Measurements from ENCODE around the gene NEURL3.
"Not testable (repeated sequence)": the region's sequence is repeated elsewhere in the genome, so short reads cannot be mapped to it uniquely, and the experiment has no call there.

Gene NEURL3

DNA sequence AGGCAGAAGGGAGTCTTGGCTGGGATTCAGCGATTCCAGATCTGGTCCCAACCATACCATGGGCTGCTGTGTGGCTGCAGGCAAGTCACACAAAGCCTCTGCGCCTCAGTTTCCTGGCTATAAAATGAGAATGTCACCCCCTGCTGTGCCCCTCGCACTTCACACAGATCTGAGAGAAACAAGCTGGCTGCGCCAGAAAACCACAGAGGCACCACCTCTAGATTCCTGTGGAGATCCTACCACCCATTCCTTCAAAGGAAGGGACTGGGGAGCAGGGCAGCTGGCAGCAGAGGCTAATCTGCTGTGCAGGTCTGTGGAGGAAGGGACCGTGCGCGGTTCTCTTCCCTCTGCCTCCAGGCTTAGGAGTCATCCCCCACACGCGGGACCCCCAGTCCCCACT, 19.8 kb downstream of the NEURL3 start:
- DNase-seq (ENCODE audit: low read depth in 2 of 2) = no peak

DNA sequence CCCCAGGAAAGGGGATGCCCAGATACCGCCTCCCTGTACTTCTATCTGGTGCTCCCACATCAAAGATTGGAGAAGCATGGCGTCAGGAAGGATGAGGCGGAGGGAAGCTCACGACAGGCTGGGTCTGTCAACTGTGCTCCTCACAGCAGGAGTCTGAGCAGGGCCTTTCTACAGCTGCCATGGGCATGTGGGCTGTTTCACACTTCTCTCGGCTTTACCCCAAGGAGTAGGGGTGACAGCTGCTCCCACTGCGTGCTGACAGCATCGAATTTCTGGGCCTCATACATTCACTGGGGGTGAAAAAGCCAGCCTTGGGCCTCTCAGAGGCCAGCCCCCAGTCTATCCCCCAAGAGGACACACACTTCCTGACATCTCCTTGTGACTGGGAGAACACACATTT, 21.1 kb downstream of the NEURL3 start:
- DNase-seq (ENCODE audit: low read depth in 2 of 2) = no peak

DNA sequence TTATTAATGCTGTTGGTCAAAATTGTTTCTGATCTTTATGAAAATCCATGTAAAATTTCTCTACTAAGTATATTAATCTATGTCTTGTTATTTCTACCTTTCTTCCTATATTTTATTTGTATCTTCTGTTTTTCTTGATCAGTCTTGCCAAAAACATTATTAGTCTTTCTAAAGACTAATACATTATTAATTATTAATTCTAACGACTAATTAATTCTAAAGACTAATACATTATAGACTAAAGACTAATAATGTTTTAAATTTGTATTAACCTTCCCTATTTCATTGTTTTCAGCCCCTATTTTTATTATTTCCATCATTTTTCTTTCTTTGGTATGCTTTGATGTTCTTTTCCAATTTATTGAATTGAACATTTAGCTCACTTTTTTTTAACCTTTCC, 27.7 kb downstream of the NEURL3 start:
- DNase-seq (ENCODE audit: low read depth in 2 of 2) = no peak

DNA sequence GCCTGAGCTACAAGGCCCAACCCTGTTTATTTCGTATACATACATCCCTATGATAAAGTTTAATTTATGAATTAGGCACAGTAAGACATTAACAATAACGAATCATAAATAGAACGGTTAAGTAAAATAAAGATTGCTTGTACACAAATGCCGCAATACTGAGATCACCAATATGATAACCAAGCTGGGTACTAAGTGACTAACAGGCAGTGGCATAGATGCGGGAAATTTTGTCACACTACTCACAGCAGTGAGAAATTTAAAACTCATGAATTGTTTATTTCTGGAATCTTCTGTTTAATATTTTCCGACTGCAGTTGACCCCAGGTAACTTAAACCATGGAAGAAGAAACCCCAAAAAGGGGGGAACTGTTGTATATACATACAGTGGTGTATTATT, 33.4 kb downstream of the NEURL3 start:
- DNase-seq (ENCODE audit: low read depth in 2 of 2) = no peak

DNA sequence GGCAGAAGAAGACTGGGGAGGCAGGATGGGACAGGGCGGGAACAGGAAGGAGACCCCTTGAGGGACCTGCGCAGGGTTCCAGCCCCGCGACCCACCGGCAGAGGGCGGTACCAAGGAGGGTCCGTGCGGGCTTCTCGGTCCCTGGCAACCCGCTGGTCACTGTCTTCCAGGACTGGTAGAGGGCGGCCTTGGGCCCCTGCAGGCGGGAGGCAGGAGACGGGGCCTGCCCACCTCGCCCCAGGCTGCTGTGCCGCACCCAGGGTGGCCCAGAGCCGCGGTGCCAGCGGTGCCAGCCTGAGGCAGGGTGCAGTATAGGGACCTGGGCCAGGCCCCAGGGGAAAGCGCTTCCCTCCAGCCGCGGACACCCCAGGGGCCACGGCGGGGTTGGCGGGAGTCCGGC, 34.5 kb downstream of the NEURL3 start:
- DNase-seq (ENCODE audit: low read depth in 2 of 2) = peak; percentile 36 to 65

DNA sequence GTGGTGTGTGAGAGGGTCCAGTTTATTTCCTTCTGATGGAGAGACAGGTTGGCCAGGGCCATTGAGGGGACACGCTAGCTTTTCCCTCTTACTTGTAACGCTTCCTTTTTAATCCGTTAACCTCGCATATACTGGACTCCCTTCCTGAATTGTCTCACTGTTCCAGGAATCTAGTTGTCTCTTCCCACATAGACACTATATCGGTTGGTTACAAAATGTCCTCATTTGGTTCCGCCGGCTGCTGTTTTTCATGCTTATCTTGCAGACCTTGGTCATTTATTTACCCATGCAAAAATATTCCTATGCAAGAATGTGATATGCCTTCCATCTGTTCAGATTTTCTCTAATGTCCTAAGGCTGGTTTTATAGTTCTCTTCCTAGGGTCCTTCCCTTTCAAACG, 35.0 kb downstream of the NEURL3 start:
- no peak for DNase-seq (ENCODE audit: low read depth in 2 of 2)

DNA sequence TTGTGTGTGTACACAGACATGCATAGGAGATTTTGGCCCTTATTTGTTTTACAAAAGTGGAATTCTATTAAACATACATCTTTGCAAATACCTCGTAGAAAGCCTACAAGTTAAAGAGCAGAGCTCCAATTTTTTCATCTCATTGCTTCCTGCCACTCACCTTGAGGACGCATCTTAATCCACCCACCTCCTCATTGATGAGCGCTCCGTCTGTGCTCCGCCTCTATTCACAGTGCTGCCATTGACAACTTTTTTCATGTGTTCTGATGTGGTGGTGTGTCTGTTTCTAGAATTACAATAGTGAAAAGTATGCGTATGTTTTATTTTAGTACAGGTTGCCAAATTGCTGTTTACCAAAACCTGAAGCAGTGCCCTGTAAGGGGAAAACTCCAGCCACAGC, 36.3 kb downstream of the NEURL3 start:
- no peak for DNase-seq (ENCODE audit: low read depth in 2 of 2)

DNA sequence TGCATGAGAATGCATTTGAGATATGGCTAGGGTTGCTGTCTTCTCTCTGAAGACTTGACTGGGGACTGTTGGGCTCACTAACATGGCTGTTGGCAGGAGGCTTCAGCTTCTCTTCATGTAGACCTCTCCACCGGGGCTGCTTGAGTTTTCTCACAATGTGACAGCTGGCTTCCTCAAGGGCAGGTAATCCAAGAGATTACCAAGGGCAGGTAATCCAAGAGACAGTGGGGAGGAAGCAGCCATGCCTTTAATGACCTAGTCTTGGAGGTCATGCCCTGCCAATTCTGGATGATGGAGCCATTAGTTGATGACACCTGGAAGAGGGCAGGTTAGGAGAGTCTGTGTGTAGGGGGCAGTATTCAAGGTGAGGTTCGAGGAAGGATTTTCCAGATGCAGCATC, 40.5 kb downstream of the NEURL3 start:
- no peak for DNase-seq (ENCODE audit: low read depth in 2 of 2)

DNA sequence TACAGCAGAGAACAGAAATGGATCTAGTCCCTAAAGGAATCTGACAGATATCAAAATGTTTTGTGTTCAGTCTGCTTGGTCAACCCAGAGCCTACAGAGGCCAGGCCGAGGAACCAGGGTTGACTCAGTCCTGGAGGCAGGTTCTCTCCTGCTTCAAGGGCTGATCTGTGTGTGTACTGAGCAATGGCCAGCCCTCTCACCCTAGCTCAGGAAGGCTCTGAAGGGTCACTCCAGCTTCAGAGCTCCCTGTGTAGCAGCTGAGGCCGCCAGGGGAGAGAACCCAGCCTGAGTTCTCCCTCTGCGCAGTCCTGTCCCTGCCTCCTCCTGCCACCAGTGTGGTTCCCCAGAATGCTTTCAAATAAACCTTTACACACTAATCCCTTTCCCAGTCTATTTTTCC, 41.1 kb downstream of the NEURL3 start:
- no peak for DNase-seq (ENCODE audit: low read depth in 2 of 2)

DNA sequence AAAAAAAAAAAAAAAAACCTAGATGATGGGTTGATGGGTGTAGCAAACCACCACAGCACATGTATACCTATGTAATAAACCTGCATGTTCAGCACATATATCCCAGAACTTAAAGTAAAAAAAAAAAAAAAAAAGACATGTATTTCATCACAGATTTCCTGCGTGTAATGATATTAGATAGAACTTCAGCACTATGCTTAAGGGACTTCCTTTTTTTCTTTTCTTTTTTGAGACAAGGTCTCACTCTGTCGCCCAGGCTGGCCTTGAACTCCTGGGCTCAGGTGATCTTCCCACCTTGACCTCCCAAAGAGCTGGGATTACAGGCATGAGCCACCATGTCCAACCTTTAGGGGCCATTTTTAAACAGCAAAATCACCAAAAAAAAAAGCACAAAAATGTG, 42.0 kb downstream of the NEURL3 start:
- no peak for DNase-seq (ENCODE audit: low read depth in 2 of 2)

DNA sequence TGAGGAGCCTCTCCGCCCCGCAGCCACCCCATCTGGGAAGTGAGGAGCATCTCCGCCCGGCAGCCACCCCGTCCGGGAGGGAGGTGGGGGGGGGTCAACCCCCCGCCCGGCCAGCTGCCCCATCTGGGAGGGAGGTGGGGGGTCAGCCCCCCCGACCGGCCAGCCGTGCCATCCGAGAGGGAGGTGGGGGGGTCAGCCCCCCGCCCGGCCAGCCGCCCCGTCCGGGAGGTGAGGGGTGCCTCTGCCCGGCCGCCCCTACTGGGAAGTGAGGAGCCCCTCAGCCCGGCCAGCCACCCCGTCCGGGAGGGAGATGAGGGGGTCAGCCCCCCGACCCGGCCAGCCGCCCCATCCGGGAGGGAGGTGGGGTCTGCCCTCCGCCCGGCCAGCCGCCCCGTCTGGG, 43.5 kb downstream of the NEURL3 start:
- not testable (repeated sequence) for DNase-seq (ENCODE audit: low read depth in 2 of 2)

DNA sequence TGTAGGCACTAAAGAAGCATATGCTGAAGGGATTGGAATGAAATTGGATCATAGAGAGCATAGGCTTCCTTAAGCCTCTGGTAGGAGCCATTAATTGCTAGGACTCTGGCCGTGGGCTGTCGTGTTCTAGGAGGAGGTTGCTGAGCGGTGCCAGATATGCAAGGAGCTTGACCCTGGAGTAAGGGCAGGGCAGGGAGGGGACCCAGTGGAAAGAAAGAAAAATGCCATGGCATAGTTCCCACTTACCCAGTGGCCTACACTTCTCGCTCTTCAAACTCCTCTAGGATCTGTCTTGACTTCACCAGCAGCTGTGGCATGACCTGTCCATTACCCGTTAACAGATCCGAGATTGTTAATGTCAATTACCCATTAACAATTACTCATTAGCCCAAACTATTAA, 53.1 kb downstream of the NEURL3 start:
- DNase-seq (ENCODE audit: low read depth in 2 of 2) = no peak

DNA sequence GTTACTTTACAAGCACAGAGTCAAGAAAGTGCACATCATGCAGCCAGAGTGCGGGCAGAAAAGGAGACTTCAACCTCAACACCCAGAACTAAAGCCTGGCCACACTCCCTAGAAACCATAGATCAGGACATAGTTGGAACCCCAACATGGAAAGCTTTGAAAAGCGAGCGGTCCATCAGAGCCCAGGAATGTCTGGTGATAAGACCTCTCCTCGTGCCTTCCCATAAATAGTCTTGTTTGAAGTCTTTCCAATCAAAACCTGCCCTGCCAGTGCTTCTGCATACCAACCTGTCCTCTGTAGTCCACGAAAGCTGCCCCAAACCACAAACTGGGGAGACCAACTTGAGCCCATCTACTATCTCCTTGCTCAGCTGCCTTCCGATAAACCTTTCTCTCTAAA, 55.5 kb downstream of the NEURL3 start:
- no peak for DNase-seq (ENCODE audit: low read depth in 2 of 2)

DNA sequence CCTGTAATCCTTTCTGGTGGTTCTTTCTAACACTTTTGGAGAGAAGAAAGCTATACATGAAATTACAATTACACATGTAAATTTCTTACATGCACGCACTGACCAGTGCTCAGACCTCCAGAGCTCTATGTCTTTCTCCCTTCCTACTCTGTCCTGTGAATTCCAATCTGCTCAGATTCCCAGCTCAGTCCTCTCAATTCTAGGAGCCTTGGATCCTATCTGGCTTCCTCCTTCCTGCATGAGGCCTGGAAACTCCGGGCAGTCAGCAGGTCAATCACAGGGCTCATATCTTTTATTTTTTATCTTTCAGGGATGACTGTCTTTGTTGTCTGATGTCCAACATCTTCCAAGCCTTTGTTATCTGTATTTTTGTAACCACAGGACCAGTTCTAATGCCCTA, 56.0 kb downstream of the NEURL3 start:
- no peak for DNase-seq (ENCODE audit: low read depth in 2 of 2)

DNA sequence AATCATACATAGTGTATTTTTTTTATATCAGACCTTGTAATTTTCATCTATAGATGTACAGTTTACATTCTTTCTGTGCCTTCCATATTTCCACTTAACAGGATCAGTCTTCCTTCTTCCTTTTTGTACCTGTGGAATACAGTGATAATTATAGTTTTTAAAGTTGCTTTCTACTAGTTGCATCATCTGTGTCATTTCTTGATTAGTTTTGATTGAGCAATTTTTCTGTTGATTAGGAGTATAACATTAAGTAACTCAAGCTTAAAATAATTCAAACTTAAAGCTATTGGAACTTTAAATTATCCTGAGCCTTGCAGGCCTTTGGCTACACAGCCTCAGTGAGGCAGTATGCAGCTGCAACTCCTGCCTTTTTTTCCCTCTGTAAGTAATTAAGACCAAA, 57.4 kb downstream of the NEURL3 start:
- no peak for DNase-seq (ENCODE audit: low read depth in 2 of 2)
